HFF-Myc (cell line): ENCODE measurements around the gene GNB1L.
"Not testable (repeated sequence)": the region's sequence is repeated elsewhere in the genome, so short reads cannot be mapped to it uniquely, and the experiment has no call there.

Source experiments
- DNase-seq: peaks from one replicate; pipeline ENCODE4 v3.0.0-alpha.2; 2011; ENCODE audit warnings: low read depth; ENCODE audit errors: extremely low read depth
- H3K4me3 ChIP-seq: replicated peaks from 2 replicates; pipeline ENCODE4 v1.5.1; 2011; ENCODE audit warnings: low read depth, mild to moderate bottlenecking, control low read depth, low read length
- CTCF ChIP-seq: IDR thresholded peaks from 2 replicates; pipeline ENCODE4 v1.5.1; 2012; ENCODE audit warnings: mild to moderate bottlenecking, low read depth, low read length, control low read depth; ENCODE audit errors: missing control alignments

Gene GNB1L

GRCh38 chr22:19783586-19784383, 70.9 kb downstream of the GNB1L start:
- no peak for DNase-seq
- TF ChIP-seq CTCF: no peak
- no peak overlapping the region for H3K4me3 ChIP-seq

- no peak for DNase-seq
- TF ChIP-seq CTCF: no peak
Measured at GRCh38 chr22:19782533-19782932, 72.1 kb downstream of the GNB1L start.

GRCh38 chr22:19779685-19780268, 74.9 kb downstream of the GNB1L start:
- H3K4me3 ChIP-seq: no peak overlapping the region
- no peak for DNase-seq
- TF ChIP-seq CTCF: no peak

More at GRCh38 chr22:19782533-19782932, 72.1 kb downstream of the GNB1L start:
- no peak overlapping the region for H3K4me3 ChIP-seq

DNA sequence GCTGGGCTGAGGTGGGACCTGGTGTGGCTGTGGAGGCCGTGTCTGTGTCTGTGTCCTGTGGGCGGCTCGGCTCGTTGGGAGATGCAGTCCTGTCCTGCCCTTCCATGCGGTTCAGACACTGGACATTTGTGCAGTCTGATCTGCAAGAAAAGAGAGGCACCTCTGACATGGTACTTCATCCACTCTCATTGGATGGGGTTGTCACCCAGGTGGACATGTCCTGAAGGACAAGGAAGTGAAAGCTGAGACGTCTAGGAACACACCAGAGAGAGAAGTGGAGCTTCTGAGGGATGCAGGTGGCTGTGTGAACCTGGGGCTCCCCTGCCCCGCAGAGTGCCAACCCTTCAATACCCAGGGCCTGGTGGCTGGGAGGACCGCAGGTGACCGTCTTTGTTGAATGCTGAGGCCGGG, 75.7 kb downstream of the GNB1L start:
- no peak for TF ChIP-seq CTCF
- DNase-seq: no peak
- H3K4me3 ChIP-seq: no peak overlapping the region

GRCh38 chr22:19777192-19777591, 77.5 kb downstream of the GNB1L start:
- H3K4me3 ChIP-seq, DNase-seq: not testable (repeated sequence)

GRCh38 chr22:19776433-19777031, 78.1 kb downstream of the GNB1L start:
- DNase-seq: no peak

More at GRCh38 chr22:19776433-19777031, 78.1 kb downstream of the GNB1L start:
- H3K4me3 ChIP-seq: no peak overlapping the region
- no peak for TF ChIP-seq CTCF
